ENCODE data around the gene ITPR1. TPM values are rescaled to one million over a fixed set of nuclear protein-coding genes. Genes with fewer than 3 reads are reported as not detected.

Gene ITPR1
- polyA plus RNA-seq, 1 donor: 12.7 TPM

DNA sequence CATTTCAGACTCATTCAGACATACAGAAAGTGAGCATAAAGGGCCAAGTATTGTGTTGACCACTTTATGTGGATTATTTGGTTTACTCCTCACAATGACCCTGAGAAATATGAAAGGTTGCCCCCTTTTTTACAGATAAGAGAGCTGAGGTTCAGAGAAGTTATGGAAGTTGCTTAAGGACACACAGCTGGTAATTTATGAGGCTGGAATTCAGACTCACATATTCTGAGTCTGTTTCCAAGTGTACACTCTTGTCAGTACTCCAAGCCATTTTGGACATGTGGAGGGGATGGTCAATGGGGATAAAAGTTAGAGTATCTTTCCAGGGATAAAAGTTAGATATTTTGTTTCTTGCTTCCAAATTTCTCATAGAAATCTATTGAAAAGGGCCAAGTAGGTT, 15.9 kb downstream of the ITPR1 start:
- DNase-seq: no peak
- Histone ChIP-seq H3K36me3 (ENCODE audit: control insufficient read depth, insufficient read depth, low read length) (no peaks in the 10 kb centered on the region), H3K4me1 (ENCODE audit: control insufficient read depth, insufficient read depth, low read length) (peaks cover 3% of the 10 kb centered on the region), H3K9me3 (ENCODE audit: control insufficient read depth, low read depth, low read length) (no peaks in the 10 kb centered on the region), H3K27ac (ENCODE audit: low read length) (no peak overlapping the region), H3K27me3 (ENCODE audit: control insufficient read depth, insufficient read depth, low read length) (no peaks in the 10 kb centered on the region), H3K4me3 (ENCODE audit: low read length) (no peak overlapping the region)

DNA sequence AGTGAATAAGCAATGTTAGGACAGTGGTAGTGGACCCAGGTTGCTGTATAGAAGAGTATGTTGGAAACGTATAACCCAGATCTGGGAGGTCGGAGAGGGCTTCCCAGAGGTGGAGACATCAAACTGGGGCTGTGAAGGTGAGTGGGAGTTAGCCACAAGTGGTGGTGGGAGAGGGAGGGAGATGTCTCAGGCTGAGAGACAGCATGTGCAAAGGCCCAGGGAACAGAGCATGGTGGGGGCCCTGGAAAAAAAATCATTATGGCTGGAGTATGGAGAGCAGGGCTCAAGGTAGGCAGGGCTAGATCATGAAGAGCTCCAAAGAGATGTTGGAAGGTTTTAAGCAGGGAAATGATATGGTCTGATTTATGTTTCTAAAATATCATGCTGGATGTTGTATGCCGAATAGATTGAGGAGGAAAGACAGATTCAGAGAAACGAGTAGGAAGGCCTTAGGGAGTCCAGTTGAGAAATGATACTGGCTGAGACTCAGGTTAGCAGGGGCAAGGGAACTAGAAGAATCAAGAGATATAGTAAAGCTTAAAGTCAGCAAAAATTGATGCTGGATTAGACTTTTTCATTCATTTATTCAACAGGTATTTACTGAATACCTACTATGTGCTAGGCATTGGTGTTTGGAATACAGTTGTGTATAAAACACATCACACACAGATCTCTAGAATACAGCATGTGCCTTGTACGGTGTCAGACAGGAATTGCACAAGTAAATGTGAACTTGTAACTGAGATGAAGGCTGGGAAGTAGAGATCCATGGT, 17.0 kb downstream of the ITPR1 start:
- H3K4me3 ChIP-seq (ENCODE audit: low read length): no peak overlapping the region
- H3K4me1 ChIP-seq (ENCODE audit: control insufficient read depth, insufficient read depth, low read length): no peaks in the 10 kb centered on the region
- H3K27me3 ChIP-seq (ENCODE audit: control insufficient read depth, insufficient read depth, low read length): no peaks in the 10 kb centered on the region
- no peak overlapping the region for H3K27ac ChIP-seq (ENCODE audit: low read length)
- no peaks in the 10 kb centered on the region for H3K36me3 ChIP-seq (ENCODE audit: control insufficient read depth, insufficient read depth, low read length)
- WGBS (ENCODE audit: insufficient coverage, low lambda C conversion rate): 89% methylated on average over 2 of the region's 5 CpGs
- no peaks in the 10 kb centered on the region for H3K9me3 ChIP-seq (ENCODE audit: control insufficient read depth, low read depth, low read length)
- DNase-seq: no peak

DNA sequence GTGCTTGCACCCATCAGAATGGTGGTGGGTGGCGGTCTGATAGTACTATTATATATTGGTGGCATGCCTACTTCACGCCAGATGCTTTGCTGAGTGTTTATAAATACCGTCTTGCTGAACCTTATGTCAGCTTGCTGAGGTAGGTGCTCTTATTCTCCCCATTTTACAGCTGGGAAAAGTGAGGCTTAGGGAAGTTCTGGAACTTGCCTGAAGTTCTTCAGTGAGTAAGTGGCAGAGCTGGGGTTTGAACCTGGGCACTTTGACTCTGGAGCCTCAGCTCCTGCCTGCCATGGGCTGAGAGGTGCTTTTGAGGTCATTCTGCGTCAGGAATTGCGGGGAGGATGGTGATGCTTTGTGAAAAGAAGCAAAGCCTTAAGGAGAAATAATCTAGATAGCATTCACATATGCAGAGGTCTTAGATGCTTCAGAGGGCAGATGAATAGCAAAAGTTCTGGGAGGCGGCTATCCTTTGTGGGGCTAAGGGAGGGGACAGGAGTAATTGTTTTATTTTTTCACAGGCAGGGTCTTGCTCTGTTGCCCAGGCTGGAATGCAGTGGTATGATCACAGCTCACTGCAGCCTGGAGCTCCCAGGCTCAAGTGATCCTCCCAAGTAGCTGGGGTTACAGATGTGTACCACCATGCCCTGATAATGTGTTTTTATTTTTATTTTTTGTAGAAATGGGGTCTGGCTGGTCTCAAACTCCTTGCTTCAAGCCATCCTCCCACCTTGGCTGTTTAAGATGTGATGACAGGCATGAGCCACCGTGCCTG, 18.5 kb downstream of the ITPR1 start:
- no peak for DNase-seq
- Histone ChIP-seq H3K36me3 (ENCODE audit: control insufficient read depth, insufficient read depth, low read length) (no peaks in the 10 kb centered on the region), H3K4me3 (ENCODE audit: low read length) (no peak overlapping the region), H3K9me3 (ENCODE audit: control insufficient read depth, low read depth, low read length) (no peaks in the 10 kb centered on the region), H3K27ac (ENCODE audit: low read length) (no peak overlapping the region), H3K27me3 (ENCODE audit: control insufficient read depth, insufficient read depth, low read length) (no peaks in the 10 kb centered on the region), H3K4me1 (ENCODE audit: control insufficient read depth, insufficient read depth, low read length) (no peaks in the 10 kb centered on the region)
- no CpG with 5 or more reads among the region's 7 CpGs for WGBS (ENCODE audit: insufficient coverage, low lambda C conversion rate)

DNA sequence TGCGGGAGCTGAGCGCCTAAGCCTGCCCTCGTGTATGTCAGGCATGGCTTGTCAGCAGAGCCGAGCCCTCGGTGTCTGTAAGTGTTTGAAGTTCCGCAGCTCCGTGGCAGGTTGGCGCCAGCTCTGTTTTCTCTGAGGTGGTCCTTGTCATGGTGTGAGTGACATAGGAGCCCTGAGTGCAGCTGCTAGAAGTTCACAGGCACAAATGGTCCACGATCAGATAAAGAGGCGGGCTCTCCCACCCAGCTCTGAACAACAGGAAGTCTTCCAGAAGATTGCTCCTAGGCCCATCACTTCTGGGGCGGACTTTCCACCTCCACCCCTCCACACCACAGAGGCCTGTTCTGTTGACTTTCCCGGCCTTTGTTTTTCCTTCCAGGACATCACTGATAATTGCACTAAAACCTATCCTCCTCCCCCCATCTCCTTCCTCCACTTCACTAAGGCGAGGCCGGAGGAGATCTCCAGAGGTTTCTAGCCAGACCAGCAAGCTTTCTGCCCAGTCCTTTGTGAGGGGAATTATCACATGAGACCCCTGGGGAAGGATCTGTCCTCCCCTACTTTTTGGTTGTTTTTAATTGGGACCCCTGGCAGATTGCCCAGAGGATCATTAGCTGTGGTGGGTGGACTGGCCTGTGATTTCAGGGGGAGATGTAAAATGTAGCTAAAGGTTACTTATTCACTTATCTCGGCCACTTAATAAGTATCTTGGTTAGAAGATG, 19.9 kb downstream of the ITPR1 start:
- H3K27ac ChIP-seq (ENCODE audit: low read length): no peak overlapping the region
- no peaks in the 10 kb centered on the region for H3K36me3 ChIP-seq (ENCODE audit: control insufficient read depth, insufficient read depth, low read length)
- DNase-seq: no peak
- H3K4me3 ChIP-seq (ENCODE audit: low read length): no peak overlapping the region
- no peaks in the 10 kb centered on the region for H3K27me3 ChIP-seq (ENCODE audit: control insufficient read depth, insufficient read depth, low read length)
- H3K9me3 ChIP-seq (ENCODE audit: control insufficient read depth, low read depth, low read length): no peaks in the 10 kb centered on the region
- WGBS (ENCODE audit: insufficient coverage, low lambda C conversion rate): 80% methylated on average over 1 of the region's 15 CpGs
- no peaks in the 10 kb centered on the region for H3K4me1 ChIP-seq (ENCODE audit: control insufficient read depth, insufficient read depth, low read length)

DNA sequence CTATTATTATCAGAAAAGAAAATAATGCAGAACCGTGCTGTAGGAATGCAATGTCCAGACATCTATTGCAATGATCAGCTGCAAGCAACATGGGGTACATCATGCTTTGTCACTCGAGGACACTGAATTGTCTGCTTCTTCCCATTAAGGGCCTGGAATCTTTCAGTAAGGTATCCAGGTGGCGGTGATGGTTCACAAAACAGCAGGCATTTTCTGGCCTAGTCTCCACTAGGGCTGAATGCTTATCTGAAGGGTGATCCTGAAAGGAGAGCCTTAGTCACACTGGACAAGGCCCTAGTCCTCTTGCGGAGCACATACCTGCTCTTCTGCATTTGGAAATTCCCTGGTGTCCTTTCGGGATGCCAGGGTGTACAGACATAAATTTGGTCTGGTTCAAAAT, 21.2 kb downstream of the ITPR1 start:
- DNase-seq: no peak
- no CpG with 5 or more reads among the region's 5 CpGs for whole genome bisulfite sequencing (ENCODE audit: insufficient coverage, low lambda C conversion rate)

DNA sequence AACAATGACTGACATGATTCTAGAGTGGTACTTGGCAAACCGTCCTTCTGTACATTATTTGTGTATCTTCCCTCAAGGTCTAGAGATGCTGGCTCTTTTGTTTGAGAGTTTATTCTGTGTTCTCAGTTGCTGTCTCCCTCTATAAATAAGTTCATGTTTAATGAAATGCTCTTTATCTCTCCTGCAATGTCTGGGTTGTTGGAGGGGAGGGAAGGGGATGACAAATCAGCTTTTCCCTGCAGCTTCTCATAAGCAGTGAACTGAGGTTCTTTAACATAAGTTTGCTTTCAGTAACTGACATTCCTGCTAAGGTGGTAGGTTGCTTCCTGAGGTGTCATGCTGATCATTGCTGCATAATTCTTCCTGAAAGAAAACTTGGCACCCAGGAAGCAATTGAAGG, 21.8 kb downstream of the ITPR1 start:
- no peak overlapping the region for H3K4me3 ChIP-seq (ENCODE audit: low read length)
- no peaks in the 10 kb centered on the region for H3K4me1 ChIP-seq (ENCODE audit: control insufficient read depth, insufficient read depth, low read length)
- H3K9me3 ChIP-seq (ENCODE audit: control insufficient read depth, low read depth, low read length): no peaks in the 10 kb centered on the region
- no peak for DNase-seq
- no peaks in the 10 kb centered on the region for H3K27me3 ChIP-seq (ENCODE audit: control insufficient read depth, insufficient read depth, low read length)
- H3K36me3 ChIP-seq (ENCODE audit: control insufficient read depth, insufficient read depth, low read length): no peaks in the 10 kb centered on the region
- no peak overlapping the region for H3K27ac ChIP-seq (ENCODE audit: low read length)
- WGBS (ENCODE audit: insufficient coverage, low lambda C conversion rate): no CpG with 5 or more reads among the region's 1 CpG

More for the DNA sequence above, 21.2 kb downstream of the ITPR1 start:
- no peaks in the 10 kb centered on the region for H3K27me3 ChIP-seq (ENCODE audit: control insufficient read depth, insufficient read depth, low read length)
- H3K36me3 ChIP-seq (ENCODE audit: control insufficient read depth, insufficient read depth, low read length): no peaks in the 10 kb centered on the region
- H3K4me3 ChIP-seq (ENCODE audit: low read length): no peak overlapping the region
- no peaks in the 10 kb centered on the region for H3K9me3 ChIP-seq (ENCODE audit: control insufficient read depth, low read depth, low read length)
- no peaks in the 10 kb centered on the region for H3K4me1 ChIP-seq (ENCODE audit: control insufficient read depth, insufficient read depth, low read length)
- H3K27ac ChIP-seq (ENCODE audit: low read length): no peak overlapping the region

DNA sequence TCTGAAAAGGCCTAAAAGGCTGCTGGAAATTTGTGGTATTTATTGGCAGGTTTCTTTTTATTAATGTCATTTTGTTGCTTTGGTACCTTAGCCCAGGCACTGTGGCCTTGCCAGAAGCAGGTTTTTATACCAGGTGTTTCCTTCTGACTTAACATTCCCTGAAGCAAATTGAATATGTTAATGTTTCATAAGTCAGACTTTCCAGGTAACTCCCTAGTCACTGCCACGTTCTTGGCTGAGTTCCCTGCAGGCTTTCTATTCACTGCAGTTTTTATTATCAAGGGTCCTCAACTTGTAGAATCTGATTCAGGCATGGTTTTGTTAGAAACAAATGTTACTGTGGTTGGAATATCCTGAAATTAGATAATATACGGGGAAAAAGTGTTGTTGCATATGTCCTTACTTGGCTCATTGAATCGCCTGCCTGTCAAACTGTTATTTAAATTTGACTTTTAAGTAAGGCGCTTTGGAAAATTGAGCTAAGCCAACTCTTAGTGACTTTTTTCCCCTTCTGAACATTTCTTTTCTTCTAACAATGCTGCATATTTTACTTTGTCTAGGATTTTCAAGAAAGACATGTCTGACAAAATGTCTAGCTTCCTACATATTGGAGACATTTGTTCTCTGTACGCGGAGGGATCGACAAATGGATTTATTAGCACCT, 22.9 kb downstream of the ITPR1 start:
- Histone ChIP-seq H3K4me1 (ENCODE audit: control insufficient read depth, insufficient read depth, low read length) (no peaks in the 10 kb centered on the region), H3K36me3 (ENCODE audit: control insufficient read depth, insufficient read depth, low read length) (no peaks in the 10 kb centered on the region), H3K27me3 (ENCODE audit: control insufficient read depth, insufficient read depth, low read length) (no peaks in the 10 kb centered on the region), H3K4me3 (ENCODE audit: low read length) (no peak overlapping the region), H3K27ac (ENCODE audit: low read length) (no peak overlapping the region), H3K9me3 (ENCODE audit: control insufficient read depth, low read depth, low read length) (no peaks in the 10 kb centered on the region)
- no peak for DNase-seq
- WGBS (ENCODE audit: insufficient coverage, low lambda C conversion rate): 92% methylated on average over 3 of the region's 7 CpGs

DNA sequence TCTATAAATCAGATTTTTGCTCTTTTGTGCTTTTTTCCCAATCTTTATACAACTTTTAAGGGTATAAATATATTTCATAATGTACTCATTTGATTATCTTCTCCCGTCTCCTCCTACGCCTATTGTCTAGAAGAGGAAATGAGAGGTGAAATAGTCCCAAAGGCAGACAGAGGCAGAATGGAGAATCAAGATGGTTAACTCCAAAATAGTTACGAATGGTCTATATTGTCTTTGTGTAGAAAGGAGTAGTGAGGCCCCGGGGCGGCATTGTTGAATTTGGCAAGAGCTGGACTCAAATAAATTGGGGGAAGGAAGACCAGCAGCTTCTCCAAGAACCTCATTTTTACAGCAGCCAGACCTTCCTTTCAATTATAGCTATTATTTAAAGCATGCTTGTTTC, 23.9 kb downstream of the ITPR1 start:
- no peak overlapping the region for H3K27ac ChIP-seq (ENCODE audit: low read length)
- no peaks in the 10 kb centered on the region for H3K36me3 ChIP-seq (ENCODE audit: control insufficient read depth, insufficient read depth, low read length)
- DNase-seq: no peak
- no peaks in the 10 kb centered on the region for H3K9me3 ChIP-seq (ENCODE audit: control insufficient read depth, low read depth, low read length)
- 92% methylated on average over 2 of the region's 5 CpGs for WGBS (ENCODE audit: insufficient coverage, low lambda C conversion rate)
- no peak overlapping the region for H3K4me3 ChIP-seq (ENCODE audit: low read length)
- H3K4me1 ChIP-seq (ENCODE audit: control insufficient read depth, insufficient read depth, low read length): no peaks in the 10 kb centered on the region
- no peaks in the 10 kb centered on the region for H3K27me3 ChIP-seq (ENCODE audit: control insufficient read depth, insufficient read depth, low read length)

DNA sequence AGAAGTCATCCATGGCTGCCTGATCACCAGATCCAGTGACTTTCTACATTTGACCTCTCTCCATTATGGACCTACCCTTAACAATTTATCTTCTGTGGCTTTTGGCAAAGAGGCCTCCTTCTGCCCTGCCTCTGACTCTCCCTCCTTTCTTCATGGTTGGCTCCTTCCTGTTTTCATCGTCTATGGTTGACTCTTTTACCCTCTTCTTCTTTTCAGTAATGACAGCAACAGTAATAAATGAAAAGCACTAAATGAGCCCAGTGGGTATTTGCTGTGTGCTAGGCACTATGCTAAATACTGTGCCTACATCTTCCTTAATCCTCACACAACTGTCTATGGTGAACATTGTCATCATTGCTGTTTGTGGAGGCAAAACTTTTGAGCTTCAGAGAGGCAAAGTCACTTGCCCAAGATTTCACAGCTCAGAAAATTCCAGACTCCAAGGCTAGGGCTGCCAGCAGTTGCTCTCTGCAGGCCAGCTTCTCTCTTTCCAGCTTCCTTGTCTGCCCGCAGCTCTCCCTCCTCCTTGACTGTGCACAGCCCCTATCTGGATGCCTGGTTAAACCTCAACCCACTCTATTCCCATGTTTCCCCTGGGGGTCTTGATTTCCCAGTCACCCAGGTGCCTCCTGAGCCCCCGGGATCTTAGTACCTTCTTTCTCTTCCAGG, 24.6 kb downstream of the ITPR1 start:
- H3K27me3 ChIP-seq (ENCODE audit: control insufficient read depth, insufficient read depth, low read length): no peaks in the 10 kb centered on the region
- no peaks in the 10 kb centered on the region for H3K36me3 ChIP-seq (ENCODE audit: control insufficient read depth, insufficient read depth, low read length)
- 67% methylated on average over 1 of the region's 3 CpGs for WGBS (ENCODE audit: insufficient coverage, low lambda C conversion rate)
- H3K4me1 ChIP-seq (ENCODE audit: control insufficient read depth, insufficient read depth, low read length): peaks cover 5% of the 10 kb centered on the region
- no peak overlapping the region for H3K27ac ChIP-seq (ENCODE audit: low read length)
- no peak for DNase-seq
- H3K9me3 ChIP-seq (ENCODE audit: control insufficient read depth, low read depth, low read length): no peaks in the 10 kb centered on the region
- H3K4me3 ChIP-seq (ENCODE audit: low read length): no peak overlapping the region

All from large intestine (tissue), 3 donors.